SK-N-MC (cell line): Measurements from ENCODE around the gene CTPS2.

Source experiments
- DNase-seq: peaks from one replicate; pipeline ENCODE4 v3.0.0-alpha.2; 2011; ENCODE audit warnings: low read depth, low spot score
- H3K27ac ChIP-seq: fragments of 200-600 bp; sonication (generic); 2 replicates; pipeline ENCODE4 v1.5.1; 2016; ENCODE audit warnings: mixed run types
- H3K36me3 ChIP-seq: fragments of 200-600 bp; sonication (generic); 2 replicates; pipeline ENCODE4 v1.6.1; 2017; ENCODE audit warnings: antibody characterized with exemption, low read length, mixed read lengths; ENCODE audit not compliant: insufficient read depth
- H3K4me3 ChIP-seq: fragments of 200-600 bp; sonication (generic); 2 replicates; pipeline ENCODE4 v1.5.1; 2016
- H3K9ac ChIP-seq: fragments of 200-600 bp; sonication (generic); 2 replicates; pipeline ENCODE4 v1.8.0; 2017; ENCODE audit warnings: mixed run types, mixed read lengths; ENCODE audit not compliant: insufficient read length
- H3K9me3 ChIP-seq: fragments of 200-600 bp; sonication (generic); 2 replicates; pipeline ENCODE4 v1.6.1; 2017; ENCODE audit warnings: low read depth, mild to moderate bottlenecking, antibody characterized with exemption, low read length, moderate library complexity, mixed read lengths
- EZH2 ChIP-seq: fragments of 200-600 bp; sonication (generic); IDR thresholded peaks from one replicate; pipeline ENCODE4 v1.6.1; 2017; ENCODE audit warnings: antibody characterized with exemption
- FOXP2 ChIP-seq: optimal IDR thresholded peaks from 2 replicates; pipeline ENCODE3; 2011; ENCODE audit warnings: mild to moderate bottlenecking, moderate library complexity; ENCODE audit not compliant: insufficient read depth; ENCODE audit errors: extremely low read length, control extremely low read depth
- POLR2AphosphoS5 ChIP-seq: IDR thresholded peaks from 2 replicates; pipeline ENCODE4 v1.6.1; 2012; ENCODE audit warnings: mild to moderate bottlenecking, low read depth, low read length, borderline replicate concordance

The CTPS2 gene

DNA sequence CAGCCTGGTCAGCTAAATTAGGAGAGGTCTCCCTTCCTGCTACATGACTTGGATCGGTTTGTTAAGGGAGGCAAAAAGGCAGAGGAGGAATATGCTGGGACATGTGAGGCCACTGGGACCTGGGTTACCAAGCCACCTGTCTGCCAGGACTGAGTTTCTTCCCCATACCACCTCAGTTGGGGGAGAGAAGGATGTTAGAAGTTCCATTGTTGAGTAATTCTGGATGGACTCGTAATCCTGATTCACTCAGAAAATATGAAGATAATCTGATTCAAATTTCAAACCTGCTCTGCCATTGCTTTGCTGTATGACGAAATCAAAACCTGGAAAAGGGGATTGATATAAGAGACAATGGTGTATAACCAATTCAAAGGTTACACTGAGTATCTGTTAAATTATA is 159.9 kb downstream of the CTPS2 start:
- Histone ChIP-seq H3K9ac (no peak overlapping the region), H3K36me3 (no peaks in the 10 kb centered on the region), H3K9me3 (no peaks in the 10 kb centered on the region), H3K27ac (no peak overlapping the region), H3K4me3 (no peak overlapping the region)
- no peak for DNase-seq
- no peak for TF ChIP-seq FOXP2
- no peak for TF ChIP-seq POLR2AphosphoS5
- TF ChIP-seq EZH2, result no peak

DNA sequence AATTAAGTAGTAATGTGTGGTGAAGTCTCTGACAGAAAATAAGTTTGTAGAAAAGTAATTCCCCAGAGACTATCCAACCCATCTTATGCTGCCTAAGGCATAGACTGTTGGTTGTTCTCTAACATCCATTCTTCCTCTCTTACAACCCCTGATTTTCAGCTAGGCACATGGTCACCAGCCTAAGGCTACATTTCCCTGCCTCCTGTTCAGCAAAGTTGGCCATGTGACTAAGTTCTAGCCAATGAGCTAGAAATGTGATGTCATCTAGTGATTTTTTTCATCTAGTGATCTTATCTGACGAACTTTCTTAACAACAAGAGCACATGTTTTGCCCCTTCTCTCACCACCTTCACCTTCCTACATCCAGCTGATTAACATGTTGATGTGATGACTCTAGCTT is 164.8 kb downstream of the CTPS2 start:
- DNase-seq, result no peak
- H3K27ac ChIP-seq, result no peak overlapping the region
- H3K9ac ChIP-seq, result no peak overlapping the region
- H3K36me3 ChIP-seq, result no peaks in the 10 kb centered on the region
- H3K4me3 ChIP-seq, result no peak overlapping the region
- H3K9me3 ChIP-seq, result no peaks in the 10 kb centered on the region
- TF ChIP-seq POLR2AphosphoS5 (no peak), FOXP2 (no peak), EZH2 (no peak)

DNA sequence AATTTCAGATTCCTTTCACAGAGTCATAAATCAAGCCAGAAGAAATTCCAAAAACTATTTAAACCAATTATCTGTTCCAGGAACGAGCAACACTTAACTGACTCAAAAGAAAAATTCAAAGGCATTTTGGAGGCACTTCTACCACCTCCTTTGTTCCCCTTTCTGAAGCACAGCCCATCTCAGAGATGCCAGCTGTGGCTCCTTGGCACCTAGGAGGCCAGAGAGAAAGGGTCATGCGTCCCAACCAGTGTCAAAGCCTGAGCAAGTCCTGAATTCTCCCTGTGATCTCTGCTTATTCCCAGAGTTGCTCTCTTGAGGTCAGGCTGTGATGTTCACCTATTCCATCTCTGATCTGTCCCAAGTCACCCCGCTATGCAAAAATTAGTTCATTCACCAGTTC is 167.5 kb downstream of the CTPS2 start:
- Histone ChIP-seq H3K9me3 (no peaks in the 10 kb centered on the region), H3K36me3 (no peaks in the 10 kb centered on the region), H3K27ac (no peak overlapping the region), H3K9ac (no peak overlapping the region), H3K4me3 (no peak overlapping the region)
- no peak for DNase-seq
- TF ChIP-seq EZH2, result no peak
- no peak for TF ChIP-seq POLR2AphosphoS5
- TF ChIP-seq FOXP2, result no peak
